Measurements from ENCODE around the gene TRIM33. TPM values are rescaled to one million over a fixed set of nuclear protein-coding genes. Genes with fewer than 3 reads are reported as not detected.
"Not testable (repeated sequence)": the region's sequence is repeated elsewhere in the genome, so short reads cannot be mapped to it uniquely, and the experiment has no call there.

TRIM33 gene
- polyA plus RNA-seq, 3 donors: 51.0 to 64.7 (median 55.5) TPM

DNA sequence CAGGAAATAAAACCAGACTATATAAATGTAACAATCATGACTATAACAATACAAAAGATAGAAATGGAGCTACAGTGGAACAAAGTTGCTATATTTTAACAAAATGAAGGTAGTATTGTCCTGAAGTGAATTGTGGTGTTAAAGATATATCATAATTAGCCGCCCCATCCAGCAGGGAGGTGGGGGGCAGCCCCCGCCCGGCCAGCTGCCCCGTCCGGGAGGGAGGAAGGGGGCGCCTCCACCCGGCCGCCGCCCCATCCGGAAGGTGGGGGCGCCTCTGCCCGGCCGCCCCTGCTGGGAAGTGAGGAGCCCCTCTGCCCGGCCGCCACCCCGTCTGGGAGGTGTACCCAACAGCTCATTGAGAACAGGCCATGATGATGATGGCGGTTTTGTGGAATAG lies 31.4 kb downstream of the TRIM33 start:
- not testable (repeated sequence) for DNase-seq (ENCODE audit: extremely low read depth in 1 of 11, low read depth in 9 of 11, low spot score in 4 of 11)

DNA sequence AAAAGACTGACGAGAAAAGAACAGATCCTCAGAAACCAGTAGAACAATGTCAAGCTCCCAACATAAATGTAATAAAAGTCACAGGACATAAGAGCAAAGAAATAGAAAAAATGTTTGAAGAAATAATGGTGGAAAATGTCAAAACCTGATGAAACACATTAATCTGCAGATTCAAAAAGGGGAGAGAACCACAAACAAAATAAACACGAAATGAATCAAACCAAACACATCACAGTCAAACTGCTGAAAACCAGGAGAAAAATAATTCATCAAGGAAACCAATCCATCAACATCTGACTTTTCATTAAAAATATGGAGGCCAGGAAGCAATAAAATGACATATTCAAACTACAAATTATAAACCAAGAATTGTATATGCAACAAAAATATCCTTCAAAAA lies 31.9 kb downstream of the TRIM33 start:
- DNase-seq (ENCODE audit: extremely low read depth in 1 of 11, low read depth in 9 of 11, low spot score in 4 of 11): no peak

DNA sequence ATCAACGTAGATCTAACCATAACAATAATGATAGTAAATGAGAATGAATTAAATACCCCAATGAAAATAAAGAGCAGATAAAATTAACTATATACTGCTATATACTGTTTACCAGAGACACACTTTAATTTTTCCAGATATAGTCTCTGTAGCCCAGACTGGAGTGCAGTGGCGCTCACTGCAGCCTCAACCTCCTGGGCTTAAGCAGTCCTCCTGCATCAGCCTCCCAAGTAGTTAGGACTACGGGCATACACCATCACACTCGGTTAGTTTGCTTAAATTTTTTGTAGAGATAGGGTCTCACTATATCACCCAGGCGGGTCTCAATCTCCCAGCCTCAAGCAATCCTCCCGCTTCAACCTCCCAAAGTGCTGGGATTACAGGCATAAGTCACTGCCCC lies 37.2 kb downstream of the TRIM33 start:
- no peak for DNase-seq (ENCODE audit: extremely low read depth in 1 of 11, low read depth in 9 of 11, low spot score in 4 of 11)

DNA sequence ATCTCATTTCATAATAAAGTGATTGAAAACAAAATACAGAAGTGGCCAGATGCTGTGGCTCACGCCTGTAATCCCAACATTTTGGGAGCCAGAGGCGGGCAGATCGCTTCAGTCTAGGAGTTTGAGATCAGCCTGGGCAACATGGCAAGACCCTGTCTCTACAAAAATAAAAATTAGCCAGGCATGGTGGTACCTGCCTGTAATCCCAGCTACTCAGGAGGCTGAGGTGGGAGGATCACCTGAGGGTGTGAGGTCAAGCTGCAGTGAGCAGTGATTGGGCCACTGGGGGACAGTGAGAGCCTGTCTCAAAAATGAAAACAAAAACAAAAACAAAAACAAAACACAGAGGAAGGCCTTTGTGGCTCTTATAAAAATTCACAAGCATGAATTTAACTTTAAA lies 38.6 kb downstream of the TRIM33 start:
- no peak for DNase-seq (ENCODE audit: extremely low read depth in 1 of 11, low read depth in 9 of 11, low spot score in 4 of 11)

DNA sequence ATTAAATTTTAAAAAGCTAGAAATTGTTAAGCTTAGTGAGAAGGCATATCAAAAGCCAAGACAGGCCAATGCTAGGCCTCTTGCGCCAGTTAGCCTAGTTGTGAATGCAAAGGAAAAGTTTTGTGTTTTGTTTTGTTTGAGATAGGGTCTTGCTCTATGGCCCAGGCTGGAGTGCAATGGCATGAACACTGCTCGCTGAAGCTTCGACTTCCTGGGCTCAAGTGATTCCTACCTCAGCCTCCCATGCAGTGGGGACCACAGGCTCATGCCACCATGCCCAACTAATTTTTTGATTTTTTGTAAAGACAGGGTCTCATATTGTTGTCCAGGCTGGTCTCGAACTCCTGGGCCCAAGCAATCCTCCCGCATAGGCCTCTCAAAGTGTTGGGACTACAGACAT lies 40.3 kb downstream of the TRIM33 start:
- no peak for DNase-seq (ENCODE audit: extremely low read depth in 1 of 11, low read depth in 9 of 11, low spot score in 4 of 11)

DNA sequence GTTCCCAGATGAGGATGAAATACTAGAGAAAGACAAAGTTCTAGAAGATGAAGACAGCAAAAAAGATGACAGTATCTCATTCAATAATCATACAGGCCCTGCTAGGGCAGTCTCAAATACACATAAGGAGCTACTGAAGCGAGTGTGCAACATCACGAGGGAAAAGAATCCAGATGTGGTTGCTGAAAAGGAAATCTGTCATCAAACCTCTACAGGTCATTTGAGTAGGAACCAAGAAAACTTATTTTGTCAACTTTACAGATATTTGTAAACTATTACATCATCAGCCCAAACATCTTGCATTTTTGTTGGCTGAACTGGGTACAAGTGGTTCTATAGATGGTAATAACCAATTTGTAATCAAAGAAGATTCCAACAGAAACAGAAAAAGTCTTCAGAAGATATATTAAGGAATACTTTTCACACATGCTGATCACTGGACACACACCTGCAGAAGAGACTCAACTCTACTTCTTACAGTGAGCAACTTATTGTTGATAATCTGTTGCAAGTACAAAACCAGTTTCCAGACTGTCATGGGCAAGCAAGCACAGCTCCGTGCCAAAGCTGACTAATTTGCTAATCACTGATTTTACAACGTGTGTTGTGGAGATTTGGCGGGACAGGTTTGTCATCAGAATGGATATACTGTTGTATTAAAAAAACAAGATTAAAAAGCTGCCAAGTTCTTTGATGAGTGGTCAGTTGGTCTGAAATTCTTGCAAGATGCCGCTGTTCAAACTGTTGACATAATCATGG lies 42.1 kb downstream of the TRIM33 start:
- no peak for DNase-seq (ENCODE audit: extremely low read depth in 1 of 11, low read depth in 9 of 11, low spot score in 4 of 11)

DNA sequence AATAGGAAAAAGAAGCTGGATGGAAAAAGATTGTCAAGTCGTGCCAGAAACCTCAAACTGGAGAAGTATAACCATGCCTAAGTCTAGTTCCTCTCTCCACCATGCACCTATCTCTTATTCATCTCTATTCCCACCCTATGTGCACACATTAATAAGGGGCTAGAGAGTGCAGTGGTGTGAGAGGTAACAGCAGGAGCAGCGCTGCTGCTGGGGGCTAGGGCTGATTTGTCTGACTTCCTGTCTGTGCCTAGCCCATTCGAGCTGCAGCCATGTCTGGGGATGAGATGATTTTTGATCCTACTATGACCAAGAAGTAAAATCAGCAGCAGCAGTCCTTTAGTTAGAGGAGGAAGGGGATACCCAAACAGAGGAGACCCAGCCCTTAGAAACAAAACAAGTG lies 43.0 kb downstream of the TRIM33 start:
- DNase-seq (ENCODE audit: extremely low read depth in 1 of 11, low read depth in 9 of 11, low spot score in 4 of 11): no peak

DNA sequence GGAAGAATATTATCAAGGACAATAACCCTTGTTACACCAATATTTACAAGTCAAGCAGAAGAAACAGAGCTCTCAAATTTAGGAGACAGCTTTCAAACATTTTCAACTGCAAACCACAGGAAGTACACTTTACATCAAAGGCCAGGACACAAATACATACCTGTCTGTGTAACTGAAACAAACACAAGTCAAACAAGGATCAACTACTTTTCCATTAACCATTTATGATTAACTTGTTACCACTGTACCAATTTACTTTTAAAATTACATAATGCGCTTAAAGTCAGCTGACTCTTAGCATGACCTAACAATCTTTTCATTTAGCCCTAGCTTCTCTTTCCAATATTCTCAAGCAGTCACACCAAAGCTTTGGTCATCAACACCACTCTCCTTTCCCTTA lies 43.5 kb downstream of the TRIM33 start:
- no peak for DNase-seq (ENCODE audit: extremely low read depth in 1 of 11, low read depth in 9 of 11, low spot score in 4 of 11)

DNA sequence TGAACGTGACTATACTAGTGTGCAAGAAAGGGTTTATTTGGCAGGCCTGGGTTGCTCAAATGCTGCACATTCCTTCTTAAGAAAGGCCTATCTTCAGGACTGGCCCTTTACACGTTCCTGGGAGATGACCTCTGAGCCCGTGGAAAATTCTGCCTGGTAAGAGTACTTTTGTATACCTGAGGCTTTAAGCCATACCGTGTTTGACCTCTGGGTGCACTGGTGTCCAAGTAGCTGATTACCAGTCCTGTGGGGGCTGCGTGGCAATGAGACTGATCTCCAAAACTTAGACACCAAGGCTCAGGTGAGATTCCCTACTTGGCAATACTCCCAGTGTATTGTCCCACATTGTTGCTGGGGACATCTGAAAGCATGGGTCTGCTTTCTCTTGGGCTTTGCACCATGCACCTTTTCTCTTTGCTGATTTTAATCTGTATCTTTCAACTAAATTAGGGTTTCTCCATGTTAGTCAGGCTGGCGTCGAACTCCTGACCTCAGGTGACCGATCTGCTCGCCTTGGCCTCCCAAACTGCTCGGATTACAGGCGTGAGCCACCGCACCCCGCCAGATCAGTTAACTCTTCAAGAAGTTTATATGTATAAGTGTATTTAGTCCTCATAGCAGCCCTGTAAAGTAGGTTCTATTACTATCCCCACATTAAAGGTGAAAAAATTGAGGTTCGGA lies 44.5 kb downstream of the TRIM33 start:
- DNase-seq (ENCODE audit: extremely low read depth in 1 of 11, low read depth in 9 of 11, low spot score in 4 of 11): no peak

DNA sequence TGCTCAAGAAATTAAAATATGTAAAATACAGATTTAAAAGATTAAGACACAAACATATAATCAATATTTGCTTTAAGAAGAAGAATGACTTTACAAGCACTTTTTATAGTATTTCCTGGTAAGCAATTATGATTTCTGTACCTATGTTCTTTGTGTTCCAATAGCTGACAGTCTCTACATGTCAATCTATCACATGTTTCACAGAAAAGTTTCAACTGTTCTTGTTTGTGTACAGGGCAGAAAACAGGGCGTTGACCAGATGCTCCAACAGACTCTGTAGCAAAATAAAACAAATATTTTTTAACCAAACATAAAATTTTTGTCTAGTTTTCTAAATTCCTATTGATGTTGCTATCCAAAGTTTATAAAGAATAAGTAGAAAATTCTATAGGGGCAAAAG lies 48.0 kb downstream of the TRIM33 start:
- no peak for DNase-seq (ENCODE audit: extremely low read depth in 1 of 11, low read depth in 9 of 11, low spot score in 4 of 11)

DNA sequence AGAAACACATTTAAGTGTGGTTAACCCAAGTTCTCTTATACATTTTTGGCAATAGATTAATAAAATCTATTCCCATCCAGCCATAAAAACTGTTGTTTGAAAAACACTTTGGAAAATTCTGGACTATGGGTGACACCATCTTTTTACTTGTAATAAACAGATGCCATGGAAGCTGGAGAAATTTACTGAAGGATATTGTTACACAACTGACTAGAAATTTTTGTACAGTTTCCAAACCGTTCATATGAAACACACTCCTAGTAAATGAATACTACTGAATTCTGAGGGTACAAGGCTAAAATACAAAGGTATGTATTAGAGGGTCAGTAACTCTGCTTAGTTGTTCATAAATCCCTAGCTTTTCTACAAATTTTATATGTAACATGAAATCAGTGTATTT lies 48.7 kb downstream of the TRIM33 start:
- no peak for DNase-seq (ENCODE audit: extremely low read depth in 1 of 11, low read depth in 9 of 11, low spot score in 4 of 11)

DNA sequence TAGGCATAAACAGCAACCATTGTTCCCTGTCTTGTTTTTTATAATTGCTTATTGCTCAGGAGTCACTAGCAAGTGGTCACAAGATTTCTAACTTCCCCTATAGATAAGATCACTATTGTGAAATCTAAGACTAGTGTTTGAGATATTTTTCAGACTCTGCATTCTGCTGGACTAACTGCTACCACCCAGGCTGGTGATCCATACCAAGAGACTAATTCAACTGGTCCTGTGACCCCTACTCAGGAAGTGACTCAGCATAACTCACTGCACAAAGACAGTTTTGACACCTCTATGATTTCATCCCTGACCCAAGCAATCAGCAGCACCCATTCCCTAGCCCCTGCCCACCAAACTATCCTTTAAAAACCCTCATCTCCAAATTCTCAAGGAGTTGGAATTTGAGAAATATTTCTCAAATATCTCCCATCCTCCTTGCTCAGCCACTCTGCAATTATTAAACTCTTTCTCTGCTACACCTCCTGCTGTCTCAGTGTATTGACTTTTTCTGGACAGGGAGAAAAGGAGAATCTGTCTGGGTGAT lies 52.7 kb downstream of the TRIM33 start:
- no peak for DNase-seq (ENCODE audit: extremely low read depth in 1 of 11, low read depth in 9 of 11, low spot score in 4 of 11)

DNA sequence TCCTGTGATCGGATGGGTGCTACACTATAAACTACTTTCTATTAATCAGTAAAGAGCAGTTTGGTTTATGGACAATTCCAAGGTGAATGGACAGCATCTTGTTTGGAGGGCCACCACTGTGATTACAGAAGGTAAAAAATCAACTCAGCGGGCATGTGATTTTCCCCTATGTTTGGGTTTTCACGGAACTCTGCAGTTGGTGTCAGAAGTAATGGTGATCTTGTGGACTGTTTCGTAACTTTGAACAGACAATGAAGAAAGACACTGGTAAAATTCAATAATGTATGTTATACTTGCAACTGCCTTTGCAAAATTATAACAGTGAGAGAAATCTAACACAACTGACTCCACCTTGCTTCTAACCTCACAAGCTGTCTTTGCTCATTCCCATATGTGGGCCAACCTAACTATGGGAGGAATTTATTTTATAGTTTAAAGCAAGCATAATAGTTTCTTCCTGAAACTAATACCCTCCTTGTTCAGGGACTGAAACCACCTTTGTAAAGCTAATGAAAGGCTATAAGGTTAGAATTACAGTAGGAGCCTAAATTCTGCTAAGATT lies 53.2 kb downstream of the TRIM33 start:
- DNase-seq (ENCODE audit: extremely low read depth in 1 of 11, low read depth in 9 of 11, low spot score in 4 of 11): no peak

DNA sequence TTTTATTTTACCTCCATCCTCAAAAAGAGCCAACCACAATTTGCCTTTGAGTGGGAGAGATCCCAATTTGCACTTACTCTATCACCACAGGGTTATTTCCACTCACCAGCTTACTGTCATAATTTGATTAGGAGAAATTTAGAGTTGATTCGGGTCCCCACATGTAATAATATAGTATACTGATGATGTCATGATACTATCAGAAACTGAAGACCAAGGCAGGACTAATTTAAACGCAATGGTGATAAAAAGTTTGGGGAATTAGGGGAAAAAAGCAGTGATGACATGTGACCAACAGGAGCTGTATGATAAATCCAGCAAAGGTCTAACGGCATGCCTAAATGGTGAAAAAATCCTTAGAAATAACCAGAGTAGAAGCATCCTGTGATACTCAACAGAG lies 54.4 kb downstream of the TRIM33 start:
- no peak for DNase-seq (ENCODE audit: extremely low read depth in 1 of 11, low read depth in 9 of 11, low spot score in 4 of 11)

DNA sequence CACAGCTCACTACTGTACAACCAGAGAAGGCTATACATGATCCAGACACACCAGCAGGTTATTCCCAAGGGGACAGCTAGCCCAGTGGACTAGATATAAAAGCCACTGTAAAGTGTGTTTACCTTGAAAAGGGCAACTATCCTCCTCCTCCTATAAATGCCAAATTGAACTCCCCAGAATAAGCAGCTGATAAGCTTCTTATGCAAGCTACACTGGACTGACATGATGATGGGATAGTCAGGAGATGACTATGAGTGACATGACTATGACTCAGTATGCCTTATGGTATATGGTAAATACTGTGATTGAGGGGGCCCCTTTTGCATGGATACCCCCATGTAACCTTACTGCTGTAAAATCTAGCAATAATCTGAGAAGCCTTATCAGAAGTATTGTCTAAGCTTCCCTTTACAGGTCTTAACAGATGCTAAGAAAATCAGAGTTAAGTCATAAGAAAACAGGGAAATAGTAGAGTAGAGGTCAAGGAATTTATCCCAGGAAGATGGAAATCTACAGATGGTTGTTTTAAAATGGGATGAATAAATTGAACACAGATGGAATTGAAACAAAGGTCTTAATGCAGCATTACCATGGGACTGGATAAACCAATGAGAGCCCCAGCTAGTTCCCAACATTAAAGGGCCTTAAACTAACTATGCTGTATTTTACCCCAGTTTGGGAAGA lies 55.8 kb downstream of the TRIM33 start:
- DNase-seq (ENCODE audit: extremely low read depth in 1 of 11, low read depth in 9 of 11, low spot score in 4 of 11): no peak

DNA sequence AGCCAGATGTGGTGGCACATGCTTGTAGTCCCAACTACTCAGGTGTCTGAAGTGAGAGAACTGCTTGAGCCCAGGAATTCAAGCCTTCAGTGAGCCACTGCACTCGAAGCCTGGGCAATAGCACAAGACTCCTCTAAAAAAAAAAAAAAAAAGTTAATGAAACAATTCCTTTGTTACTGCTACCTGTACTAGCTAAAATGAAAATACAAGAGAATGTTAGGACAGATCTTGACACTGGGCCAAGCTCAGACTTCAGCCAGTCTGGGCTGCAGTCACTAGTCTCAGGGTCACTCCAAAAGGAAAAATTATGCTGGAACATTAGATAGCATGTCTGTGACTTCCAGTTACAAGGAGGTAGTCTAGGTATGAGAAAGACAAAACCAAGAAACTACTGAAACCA lies 56.5 kb downstream of the TRIM33 start:
- no peak for DNase-seq (ENCODE audit: extremely low read depth in 1 of 11, low read depth in 9 of 11, low spot score in 4 of 11)

DNA sequence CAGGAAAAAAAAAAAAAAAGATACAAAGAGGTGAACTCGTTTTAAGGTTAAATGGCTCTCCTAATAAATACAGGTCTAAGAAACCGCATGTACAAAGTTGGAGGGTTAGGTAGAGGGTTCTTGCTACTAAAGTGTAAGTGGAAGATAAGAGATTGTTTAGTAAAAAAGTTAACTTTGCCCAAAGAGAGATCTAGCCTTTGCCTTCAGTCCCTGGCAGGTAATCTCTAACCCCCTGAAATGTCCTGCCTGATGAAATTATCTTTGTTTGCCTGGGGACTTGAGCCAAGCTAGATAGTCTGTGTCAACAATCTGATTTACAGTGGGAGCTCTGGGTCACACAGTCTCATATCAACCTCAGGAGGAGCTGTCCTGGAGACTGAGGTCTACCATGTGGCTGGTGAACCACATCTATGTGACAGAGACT lies 57.6 kb downstream of the TRIM33 start:
- DNase-seq (ENCODE audit: extremely low read depth in 1 of 11, low read depth in 9 of 11, low spot score in 4 of 11): no peak

DNA sequence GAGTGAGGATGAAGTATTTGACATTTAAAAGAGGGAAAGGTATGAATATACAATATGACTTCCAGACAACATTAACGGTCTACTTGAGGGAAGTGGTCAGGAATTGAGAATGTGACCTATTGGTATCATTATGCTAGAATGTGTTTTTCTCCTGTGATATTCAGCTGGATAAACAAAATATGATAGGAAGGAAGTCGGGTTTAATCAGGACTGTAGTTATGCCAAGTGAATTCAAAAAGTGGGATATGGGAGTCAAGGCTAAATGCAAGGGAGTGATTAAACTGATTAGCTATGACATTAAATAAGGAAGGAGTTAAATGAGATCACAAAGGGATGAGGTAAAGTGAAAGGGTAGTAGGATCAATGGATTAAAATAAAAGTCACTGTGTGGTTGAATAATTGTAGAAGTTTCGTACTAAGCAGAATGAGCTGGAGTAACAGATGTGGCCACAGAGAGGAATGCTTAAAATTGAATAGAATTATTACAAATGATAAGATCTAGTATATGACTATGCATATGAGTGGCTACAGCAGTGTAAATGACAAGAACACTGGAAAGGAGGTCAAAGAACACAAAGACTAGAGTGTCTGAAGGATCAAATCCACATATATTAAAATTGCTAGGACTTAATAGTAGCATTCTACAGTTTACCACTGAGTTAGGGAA lies 62.5 kb downstream of the TRIM33 start:
- DNase-seq (ENCODE audit: extremely low read depth in 1 of 11, low read depth in 9 of 11, low spot score in 4 of 11): no peak

DNA sequence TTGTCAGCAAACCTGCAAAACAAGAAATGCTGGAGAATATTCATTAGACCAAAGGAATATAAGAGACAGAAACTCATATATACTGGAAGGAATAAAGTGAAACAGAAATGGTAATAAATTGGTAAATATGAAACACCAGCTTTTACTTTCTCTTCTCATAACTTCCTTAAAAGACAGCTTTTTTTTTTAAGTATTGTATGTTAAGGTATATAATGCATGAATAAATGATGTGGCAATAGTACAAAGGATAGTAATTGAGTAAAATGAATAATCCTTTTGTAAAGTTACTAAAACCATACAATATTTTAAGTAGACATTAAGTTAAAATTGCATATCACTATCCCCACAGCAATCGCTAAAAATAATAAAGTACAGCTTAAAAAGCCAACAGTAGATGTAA lies 64.8 kb downstream of the TRIM33 start:
- DNase-seq (ENCODE audit: extremely low read depth in 1 of 11, low read depth in 9 of 11, low spot score in 4 of 11): no peak

Data from renal cortex interstitium (tissue), 11 donors.